OCI-LY7 (cell line): Measurements from ENCODE around the gene USP34.

Source experiments
- EZH2phosphoT487 ChIP-seq: fragments of 200-600 bp; sonication (generic); IDR thresholded peaks from 2 replicates; pipeline ENCODE4 v1.6.1; 2018; ENCODE audit warnings: low read depth, borderline replicate concordance, mild to moderate bottlenecking, mixed run types, antibody characterized with exemption, low read length, moderate library complexity, mixed read lengths
- TF ChIP-seq, protein P1 (sequence below): fragments of 200-600 bp; sonication (generic); conservative IDR thresholded peaks from 2 replicates; pipeline ENCODE4 v1.5.1; 2014; ENCODE audit warnings: mild to moderate bottlenecking, antibody characterized with exemption, low read length, moderate library complexity, mixed read lengths

GRCh38 chr2:61175036-61175435 lies 295.9 kb downstream of the USP34 start:
- TF ChIP-seq, protein P1, sequence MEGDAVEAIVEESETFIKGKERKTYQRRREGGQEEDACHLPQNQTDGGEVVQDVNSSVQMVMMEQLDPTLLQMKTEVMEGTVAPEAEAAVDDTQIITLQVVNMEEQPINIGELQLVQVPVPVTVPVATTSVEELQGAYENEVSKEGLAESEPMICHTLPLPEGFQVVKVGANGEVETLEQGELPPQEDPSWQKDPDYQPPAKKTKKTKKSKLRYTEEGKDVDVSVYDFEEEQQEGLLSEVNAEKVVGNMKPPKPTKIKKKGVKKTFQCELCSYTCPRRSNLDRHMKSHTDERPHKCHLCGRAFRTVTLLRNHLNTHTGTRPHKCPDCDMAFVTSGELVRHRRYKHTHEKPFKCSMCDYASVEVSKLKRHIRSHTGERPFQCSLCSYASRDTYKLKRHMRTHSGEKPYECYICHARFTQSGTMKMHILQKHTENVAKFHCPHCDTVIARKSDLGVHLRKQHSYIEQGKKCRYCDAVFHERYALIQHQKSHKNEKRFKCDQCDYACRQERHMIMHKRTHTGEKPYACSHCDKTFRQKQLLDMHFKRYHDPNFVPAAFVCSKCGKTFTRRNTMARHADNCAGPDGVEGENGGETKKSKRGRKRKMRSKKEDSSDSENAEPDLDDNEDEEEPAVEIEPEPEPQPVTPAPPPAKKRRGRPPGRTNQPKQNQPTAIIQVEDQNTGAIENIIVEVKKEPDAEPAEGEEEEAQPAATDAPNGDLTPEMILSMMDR: no peak
- no peak for TF ChIP-seq EZH2phosphoT487
